WI38 (cell line): ENCODE data around the gene LIX1.

Source experiments
- H3K4me3 ChIP-seq: 2 replicates; pipeline ENCODE4 v1.5.1; 2011; ENCODE audit warnings: low read depth, mild to moderate bottlenecking, control low read depth, low read length
- CTCF ChIP-seq: IDR thresholded peaks from 2 replicates; pipeline ENCODE4 v1.5.1; 2012; ENCODE audit warnings: low read depth, mild to moderate bottlenecking, control low read depth, low read length

The LIX1 gene

GRCh38 chr5:97131139-97131710 is 11.2 kb downstream of the LIX1 start:
- no peak overlapping the region for H3K4me3 ChIP-seq
- no peak for TF ChIP-seq CTCF

GRCh38 chr5:97127727-97128126 is 14.7 kb downstream of the LIX1 start:
- no peak overlapping the region for H3K4me3 ChIP-seq
- no peak for TF ChIP-seq CTCF

- no peak overlapping the region for H3K4me3 ChIP-seq
- TF ChIP-seq CTCF: no peak
Measured at GRCh38 chr5:97125125-97125683, 17.2 kb downstream of the LIX1 start.

GRCh38 chr5:97124335-97124734 is 18.1 kb downstream of the LIX1 start:
- no peak overlapping the region for H3K4me3 ChIP-seq
- TF ChIP-seq CTCF: no peak

- TF ChIP-seq CTCF: no peak
- no peak overlapping the region for H3K4me3 ChIP-seq
Measured at GRCh38 chr5:97121848-97122247, 20.6 kb downstream of the LIX1 start.

- H3K4me3 ChIP-seq: no peak overlapping the region
- no peak for TF ChIP-seq CTCF
Measured at GRCh38 chr5:97120195-97120594, 22.2 kb downstream of the LIX1 start.

- no peak for TF ChIP-seq CTCF
- H3K4me3 ChIP-seq: no peak overlapping the region
Measured at GRCh38 chr5:97119007-97119390, 23.4 kb downstream of the LIX1 start.
